ENCODE data around the gene FGD6.

The FGD6 gene

GRCh38 chr12:95074766-95075165 is 142.5 kb downstream of the FGD6 start:
- no peak for TF ChIP-seq CTCF (IDR thresholded peaks at IDR 0.05; ENCODE audit: low read depth, low read length)
- no peak for DNase-seq
- Histone ChIP-seq H3K4me3 (ENCODE audit: low read depth, low read length) (no peak overlapping the region), H3K36me3 (peaks cover 13% of the 10 kb centered on the region; the same call in 1 of the 2 replicates), H3K9me3 (ENCODE audit: severe bottlenecking) (no peaks in the 10 kb centered on the region), H3K27ac (no peak overlapping the region), H3K27me3 (ENCODE audit: insufficient read depth, low read depth, severe bottlenecking) (no peaks in the 10 kb centered on the region)

GRCh38 chr12:95073698-95074520 is 143.4 kb downstream of the FGD6 start:
- Histone ChIP-seq H3K9me3 (ENCODE audit: severe bottlenecking) (no peaks in the 10 kb centered on the region), H3K27ac (no peak overlapping the region), H3K27me3 (ENCODE audit: insufficient read depth, low read depth, severe bottlenecking) (no peaks in the 10 kb centered on the region)

GRCh38 chr12:95072900-95073697 is 144.2 kb downstream of the FGD6 start, which contains the start of gene NR2C1:
TSS of gene NR2C1 (minus strand) at chr12:95073618. CDS start at chr12:95067384, 6,234 bp downstream.
- Histone ChIP-seq H3K9me3 (ENCODE audit: severe bottlenecking) (no peaks in the 10 kb centered on the region), H3K4me3 (ENCODE audit: low read depth, low read length) (peak within 1 kb of the TSS; percentile 95), H3K36me3 (peaks cover 18% of the 10 kb centered on the region), H3K27me3 (ENCODE audit: insufficient read depth, low read depth, severe bottlenecking) (no peaks in the 10 kb centered on the region), H3K27ac (peak within 1 kb of the TSS; percentile 87)
- no peak for TF ChIP-seq CTCF (IDR thresholded peaks at IDR 0.05; ENCODE audit: low read depth, low read length)
- DNase-seq: peak; percentile 95

More at GRCh38 chr12:95073698-95074520, 143.4 kb downstream of the FGD6 start:
- Histone ChIP-seq H3K4me3 (ENCODE audit: low read depth, low read length) (peak overlapping the region; percentile 95), H3K36me3 (peaks cover 18% of the 10 kb centered on the region; the same call in 1 of the 2 replicates)
- peak; percentile 91 for TF ChIP-seq CTCF (IDR thresholded peaks at IDR 0.05; ENCODE audit: low read depth, low read length)
- DNase-seq: no peak

GRCh38 chr12:95070378-95070777 is 146.9 kb downstream of the FGD6 start:
- no peak for DNase-seq
- H3K27me3 ChIP-seq (ENCODE audit: insufficient read depth, low read depth, severe bottlenecking): no peaks in the 10 kb centered on the region
- peaks cover 38% of the 10 kb centered on the region for H3K36me3 ChIP-seq
- no peak for TF ChIP-seq CTCF (IDR thresholded peaks at IDR 0.05; ENCODE audit: low read depth, low read length)
- H3K4me3 ChIP-seq (ENCODE audit: low read depth, low read length): no peak overlapping the region
- no peak overlapping the region for H3K27ac ChIP-seq
- no peaks in the 10 kb centered on the region for H3K9me3 ChIP-seq (ENCODE audit: severe bottlenecking)

GRCh38 chr12:95066091-95066855 is 151.0 kb downstream of the FGD6 start:
- H3K27me3 ChIP-seq (ENCODE audit: insufficient read depth, low read depth, severe bottlenecking): no peaks in the 10 kb centered on the region
- TF ChIP-seq CTCF (IDR thresholded peaks at IDR 0.05; ENCODE audit: low read depth, low read length): no peak
- no peak for DNase-seq
- peaks cover 63% of the 10 kb centered on the region for H3K36me3 ChIP-seq
- no peak overlapping the region for H3K4me3 ChIP-seq (ENCODE audit: low read depth, low read length)
- no peaks in the 10 kb centered on the region for H3K9me3 ChIP-seq (ENCODE audit: severe bottlenecking)
- H3K27ac ChIP-seq: no peak overlapping the region

Data from WERI-Rb-1 (cell line).